Activated CD4-positive, alpha-beta T cell treated with anti-CD3 and anti-CD28 coated beads, Interleukin-10, Interleukin-2, amounts not matched to agents 100 ng/mL and 50 ng/mL, durations not matched to agents 16 hours and 8 hours (primary cell): ENCODE results near the gene BCL2L1.

Experiments
- DNase-seq: peaks from one replicate; pipeline ENCODE4 v3.0.0-alpha.2; 2020

BCL2L1 gene

GRCh38 chr20:31691646-31692275 lies 30.9 kb downstream of the BCL2L1 start:
- DNase-seq: no peak

GRCh38 chr20:31690124-31690666 lies 32.5 kb downstream of the BCL2L1 start:
- DNase-seq: no peak

GRCh38 chr20:31689141-31689540 lies 33.5 kb downstream of the BCL2L1 start:
- no peak for DNase-seq

- no peak for DNase-seq
Measured at GRCh38 chr20:31687777-31688176, 34.9 kb downstream of the BCL2L1 start.

GRCh38 chr20:31685853-31686643 lies 36.6 kb downstream of the BCL2L1 start:
- no peak for DNase-seq

- DNase-seq: peak; percentile 52
Measured at GRCh38 chr20:31684153-31685015, 38.3 kb downstream of the BCL2L1 start.

- DNase-seq: no peak
Measured at GRCh38 chr20:31682927-31683326, 39.7 kb downstream of the BCL2L1 start.

GRCh38 chr20:31682352-31682751 lies 40.3 kb downstream of the BCL2L1 start:
- no peak for DNase-seq

- DNase-seq: no peak
Measured at GRCh38 chr20:31681769-31682168, 40.9 kb downstream of the BCL2L1 start.

GRCh38 chr20:31681128-31681727 lies 41.4 kb downstream of the BCL2L1 start:
- DNase-seq: no peak

GRCh38 chr20:31680286-31681127 lies 42.2 kb downstream of the BCL2L1 start:
- no peak for DNase-seq

- no peak for DNase-seq
Measured at GRCh38 chr20:31679357-31680285, 43.0 kb downstream of the BCL2L1 start.

- DNase-seq: no peak
Measured at GRCh38 chr20:31678389-31679356, 44.0 kb downstream of the BCL2L1 start.

- DNase-seq: no peak
Measured at GRCh38 chr20:31677553-31678260, 45.0 kb downstream of the BCL2L1 start.

- DNase-seq: peak; percentile 18
Measured at GRCh38 chr20:31676609-31676989, 46.1 kb downstream of the BCL2L1 start.

- peak; percentile 94 for DNase-seq
Measured at GRCh38 chr20:31675828-31676608, 46.6 kb downstream of the BCL2L1 start.

- DNase-seq: peak; percentile 93
Measured at GRCh38 chr20:31674895-31675827, 47.5 kb downstream of the BCL2L1 start.
